Rectal smooth muscle tissue (tissue), 1 donor: ENCODE measurements around the gene MPPE1.

Experiments
- H3K27ac ChIP-seq: one replicate; pipeline ENCODE4 v1.7.0; 2013; ENCODE audit warnings: low read depth, low read length, inconsistent platforms
- H3K27me3 ChIP-seq: one replicate; pipeline ENCODE4 v1.7.0; 2013; ENCODE audit warnings: low read length; ENCODE audit not compliant: control insufficient read depth, insufficient read depth
- H3K36me3 ChIP-seq: one replicate; pipeline ENCODE4 v1.7.0; 2013; ENCODE audit warnings: low read length; ENCODE audit not compliant: control insufficient read depth, insufficient read depth
- H3K4me1 ChIP-seq: one replicate; pipeline ENCODE4 v1.7.0; 2013; ENCODE audit warnings: low read length; ENCODE audit not compliant: control insufficient read depth, insufficient read depth
- H3K4me3 ChIP-seq: one replicate; pipeline ENCODE4 v1.7.0; 2013; ENCODE audit warnings: low read length
- H3K9ac ChIP-seq: one replicate; pipeline ENCODE4 v1.7.0; 2013; ENCODE audit warnings: low read length

MPPE1 gene

GRCh38 chr18:11872479-11873136 lies 35.5 kb downstream of the MPPE1 start:
- no peak overlapping the region for H3K9ac ChIP-seq
- no peak overlapping the region for H3K4me3 ChIP-seq
- no peaks in the 10 kb centered on the region for H3K36me3 ChIP-seq
- H3K27ac ChIP-seq: no peak overlapping the region
- H3K27me3 ChIP-seq: no peaks in the 10 kb centered on the region
- H3K4me1 ChIP-seq: no peaks in the 10 kb centered on the region

- Histone ChIP-seq H3K27me3 (no peaks in the 10 kb centered on the region), H3K36me3 (no peaks in the 10 kb centered on the region), H3K27ac (no peak overlapping the region), H3K4me1 (no peaks in the 10 kb centered on the region), H3K9ac (no peak overlapping the region), H3K4me3 (no peak overlapping the region)
These were observed 36.6 kb downstream of the MPPE1 start for GRCh38 chr18:11871501-11871900.

- Histone ChIP-seq H3K4me1 (no peaks in the 10 kb centered on the region), H3K36me3 (no peaks in the 10 kb centered on the region), H3K27me3 (no peaks in the 10 kb centered on the region), H3K4me3 (no peak overlapping the region), H3K27ac (no peak overlapping the region), H3K9ac (no peak overlapping the region)
These were observed 39.9 kb downstream of the MPPE1 start for GRCh38 chr18:11868230-11868629.

GRCh38 chr18:11866764-11867163 lies 41.4 kb downstream of the MPPE1 start:
- Histone ChIP-seq H3K9ac (no peak overlapping the region), H3K4me1 (no peaks in the 10 kb centered on the region), H3K4me3 (no peak overlapping the region), H3K27me3 (no peaks in the 10 kb centered on the region), H3K36me3 (no peaks in the 10 kb centered on the region), H3K27ac (no peak overlapping the region)

- Histone ChIP-seq H3K27me3 (no peaks in the 10 kb centered on the region), H3K27ac (no peak overlapping the region), H3K4me3 (no peak overlapping the region), H3K36me3 (no peaks in the 10 kb centered on the region), H3K9ac (no peak overlapping the region), H3K4me1 (no peaks in the 10 kb centered on the region)
These were observed 41.8 kb downstream of the MPPE1 start for GRCh38 chr18:11866329-11866728.

- Histone ChIP-seq H3K4me1 (no peaks in the 10 kb centered on the region), H3K9ac (no peak overlapping the region), H3K36me3 (no peaks in the 10 kb centered on the region), H3K27me3 (no peaks in the 10 kb centered on the region), H3K4me3 (no peak overlapping the region), H3K27ac (no peak overlapping the region)
These were observed 43.0 kb downstream of the MPPE1 start for GRCh38 chr18:11865071-11865470.

GRCh38 chr18:11864471-11864870 lies 43.6 kb downstream of the MPPE1 start:
- no peaks in the 10 kb centered on the region for H3K4me1 ChIP-seq
- no peaks in the 10 kb centered on the region for H3K36me3 ChIP-seq
- no peak overlapping the region for H3K27ac ChIP-seq
- no peak overlapping the region for H3K4me3 ChIP-seq
- H3K27me3 ChIP-seq: no peaks in the 10 kb centered on the region
- no peak overlapping the region for H3K9ac ChIP-seq

- no peaks in the 10 kb centered on the region for H3K36me3 ChIP-seq
- H3K9ac ChIP-seq: no peak overlapping the region
- H3K4me3 ChIP-seq: no peak overlapping the region
- peaks cover 3% of the 10 kb centered on the region for H3K4me1 ChIP-seq
- no peak overlapping the region for H3K27ac ChIP-seq
- no peaks in the 10 kb centered on the region for H3K27me3 ChIP-seq
These were observed 45.5 kb downstream of the MPPE1 start for GRCh38 chr18:11862468-11863137.

GRCh38 chr18:11861583-11862288 lies 46.4 kb downstream of the MPPE1 start:
- no peak overlapping the region for H3K9ac ChIP-seq
- H3K27me3 ChIP-seq: no peaks in the 10 kb centered on the region
- peaks cover 3% of the 10 kb centered on the region for H3K4me1 ChIP-seq
- H3K36me3 ChIP-seq: no peaks in the 10 kb centered on the region
- H3K27ac ChIP-seq: no peak overlapping the region
- no peak overlapping the region for H3K4me3 ChIP-seq

- no peaks in the 10 kb centered on the region for H3K36me3 ChIP-seq
- no peaks in the 10 kb centered on the region for H3K27me3 ChIP-seq
- H3K27ac ChIP-seq: no peak overlapping the region
These were observed 47.3 kb downstream of the MPPE1 start for GRCh38 chr18:11860594-11861450.

GRCh38 chr18:11859903-11860407 lies 48.2 kb downstream of the MPPE1 start:
- H3K9ac ChIP-seq: no peak overlapping the region
- no peaks in the 10 kb centered on the region for H3K36me3 ChIP-seq
- no peaks in the 10 kb centered on the region for H3K27me3 ChIP-seq
- no peak overlapping the region for H3K4me3 ChIP-seq
- H3K27ac ChIP-seq: no peak overlapping the region
- H3K4me1 ChIP-seq: peaks cover 3% of the 10 kb centered on the region

More at GRCh38 chr18:11860594-11861450, 47.3 kb downstream of the MPPE1 start:
- peaks cover 3% of the 10 kb centered on the region for H3K4me1 ChIP-seq
- no peak overlapping the region for H3K4me3 ChIP-seq
- H3K9ac ChIP-seq: no peak overlapping the region

- Histone ChIP-seq H3K9ac (no peak overlapping the region), H3K4me1 (peaks cover 3% of the 10 kb centered on the region), H3K27me3 (no peaks in the 10 kb centered on the region), H3K27ac (no peak overlapping the region), H3K36me3 (no peaks in the 10 kb centered on the region), H3K4me3 (no peak overlapping the region)
These were observed 48.8 kb downstream of the MPPE1 start for GRCh38 chr18:11859282-11859830.
